A549 treated with CORT108297 at 1 μM for 4 hours (cell line): Measurements from ENCODE around the gene YPEL1. TPM values are rescaled to one million over a fixed set of nuclear protein-coding genes. Genes with fewer than 3 reads are reported as not detected.

Experiments
- total RNA-seq: library from RNA; stranded (reverse); fragments of 200-300 nt; extraction: Qiagen RNA extraction; gene quantifications from 5 replicates; pipeline ENCODE4 v1.2.3, GENCODE V29; 2022

Gene YPEL1, protein sequence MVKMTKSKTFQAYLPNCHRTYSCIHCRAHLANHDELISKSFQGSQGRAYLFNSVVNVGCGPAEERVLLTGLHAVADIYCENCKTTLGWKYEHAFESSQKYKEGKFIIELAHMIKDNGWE
- 0.13 to 0.42 TPM (median 0.23 TPM) in 5 replicates for total RNA-seq

DNA sequence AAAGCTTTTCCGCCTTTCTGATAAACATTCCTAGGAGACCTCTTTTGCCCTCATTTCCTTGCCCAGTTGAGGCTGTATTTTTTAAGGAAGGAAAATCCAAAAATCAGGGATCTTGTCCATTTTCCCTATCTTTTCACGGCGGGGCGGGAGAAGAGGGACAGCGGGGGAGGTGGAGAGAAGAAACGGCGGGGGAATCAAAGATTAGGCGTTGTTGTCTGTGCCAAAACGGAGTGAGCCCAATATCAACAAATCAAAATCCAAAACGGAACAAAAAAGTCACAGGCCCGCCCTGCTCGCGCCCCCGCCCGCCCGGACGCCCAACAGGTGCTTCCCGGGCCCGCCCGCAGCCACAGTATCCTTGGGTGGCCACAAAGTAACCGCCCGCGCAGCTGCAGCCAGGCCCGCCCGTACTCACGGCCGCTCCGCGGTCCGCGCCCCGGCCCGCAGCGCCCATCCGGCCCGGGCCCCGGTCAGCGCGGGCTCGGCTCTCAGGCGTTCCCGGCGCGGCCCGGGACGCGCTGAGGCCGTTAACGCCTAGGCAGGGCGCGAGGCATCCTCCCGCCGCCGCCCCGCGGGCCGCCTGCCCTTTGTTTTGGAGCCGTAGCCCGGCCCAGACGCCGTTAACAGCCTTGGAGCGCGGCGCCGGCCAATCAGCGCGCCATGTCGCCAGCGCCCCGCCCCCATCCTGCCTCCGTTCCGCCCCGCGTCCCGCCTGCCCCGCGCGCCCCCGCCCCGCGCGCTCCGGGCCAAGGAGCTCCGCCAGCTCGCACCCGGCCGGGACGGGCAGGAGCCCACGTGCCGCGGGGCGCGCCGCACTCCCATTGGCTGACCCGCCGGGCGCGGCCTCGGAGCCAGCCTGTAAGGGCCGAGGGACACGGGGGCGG lies at the start of gene YPEL1:
Gene YPEL1 (minus strand): TSS at position 595 of the 884 bp plus-strand sequence. CDS start 25,050 bp downstream, outside the sequence.

Other genes with a start within 250 kb of the YPEL1 start
- 0.13 to 0.23 TPM (median 0.18 TPM) in 5 replicates for gene RIMBP3C, start 184.3 kb downstream of the YPEL1 start, total RNA-seq
- gene UBE2L3, start 168.1 kb downstream of the YPEL1 start, total RNA-seq, result 61.4 to 75.2 TPM (median 63.1 TPM) in 5 replicates
- gene YDJC, start 105.8 kb downstream of the YPEL1 start, total RNA-seq, result 33.7 to 60.7 TPM (median 58.8 TPM) in 5 replicates
- 0.05 to 0.06 TPM (median 0.06 TPM) in 3 of 5 replicates, not detected in the others for gene CCDC116, start 103.0 kb downstream of the YPEL1 start, total RNA-seq
- 36.4 to 66.6 TPM (median 58.1 TPM) in 5 replicates for gene SDF2L1, start 93.5 kb downstream of the YPEL1 start, total RNA-seq
- 17.6 to 23.3 TPM (median 22.6 TPM) in 5 replicates for gene PPIL2, start 69.8 kb downstream of the YPEL1 start, total RNA-seq
- gene MAPK1, start 131.9 kb upstream of the YPEL1 start, total RNA-seq, result 45.9 to 73.0 TPM (median 64.0 TPM) in 5 replicates
- 15.2 to 23.0 TPM (median 21.5 TPM) in 5 replicates for gene PPM1F, start 217.1 kb upstream of the YPEL1 start, total RNA-seq
- gene TOP3B, start 247.0 kb upstream of the YPEL1 start, total RNA-seq, result 12.9 to 16.9 TPM (median 14.9 TPM) in 5 replicates